Measurements from ENCODE around the gene ITIH1.

GRCh38 chr3:52834871-52835501 lies 57.6 kb downstream of the ITIH1 start, which contains the start of gene MUSTN1:
- TF ChIP-seq YY1 (IDR thresholded peaks at IDR 0.05; ENCODE audit: insufficient read depth, insufficient read length) (no peak), SUZ12 (IDR thresholded peaks at IDR 0.05; ENCODE audit: extremely low read depth, insufficient read depth, insufficient read length) (no peak), ZNF274 (IDR thresholded peaks at IDR 0.05; ENCODE audit: low read depth, low read length) (no peak)
